Measurements from ENCODE around the gene TBC1D16.

- TF ChIP-seq USF1 (IDR thresholded peaks at IDR 0.05; ENCODE audit: borderline replicate concordance, extremely low read length, insufficient read depth, low read depth, low read length) (no peak), CTCF (IDR thresholded peaks at IDR 0.05 in 2 of 3, conservative IDR thresholded peaks at IDR 0.05 in 1 of 3; ENCODE audit: control insufficient read depth in 2 of 3, extremely low read depth in 1 of 3, insufficient read depth in 1 of 3, low read depth in 3 of 3, low read length in 3 of 3) (no peak), YY1 (IDR thresholded peaks at IDR 0.05; ENCODE audit: low read depth, low read length) (no peak), E4F1 (IDR thresholded peaks at IDR 0.05; ENCODE audit: borderline replicate concordance, partially characterized antibody) (no peak), POLR2A (IDR thresholded peaks at IDR 0.05; ENCODE audit: low read depth, low read length) (no peak), MXI1 (IDR thresholded peaks at IDR 0.05; ENCODE audit: low read depth, low read length) (no peak), EZH2 (IDR thresholded peaks at IDR 0.05; ENCODE audit: borderline replicate concordance, control insufficient read depth, low read depth, low read length) (no peak), CHD4 (IDR thresholded peaks at IDR 0.05) (no peak), ATF3 (IDR thresholded peaks at IDR 0.05; ENCODE audit: borderline replicate concordance, extremely low read depth, low read depth, low read length) (no peak), ASH2L (IDR thresholded peaks at IDR 0.05; ENCODE audit: borderline replicate concordance, low read depth) (no peak), EP300 (IDR thresholded peaks at IDR 0.05; ENCODE audit: borderline replicate concordance in 1 of 2, control insufficient read depth in 1 of 2, low read depth in 2 of 2, low read length in 2 of 2) (no peak)
These were observed 47.3 kb downstream of the TBC1D16 start for GRCh38 chr17:79988185-79988971.

Measured in GM12878 (cell line).